ENCODE results near the gene NCAPD3. TPM values are rescaled to one million over a fixed set of nuclear protein-coding genes. Genes with fewer than 3 reads are reported as not detected.

The NCAPD3 gene
- total RNA-seq, 1 experiment from 2014 or later = 49.6 TPM

- no TSS peak for BruUV-seq (replicated peaks)
Observed at GRCh38 chr11:134150195-134150903, 73.4 kb downstream of the NCAPD3 start.

GRCh38 chr11:134149371-134149770, 74.4 kb downstream of the NCAPD3 start:
- Histone ChIP-seq H3K4me3 (no peak overlapping the region), H4K20me1 (ENCODE audit: insufficient read depth) (no peaks in the 10 kb centered on the region), H3K36me3 (ENCODE audit: low read depth) (no peaks in the 10 kb centered on the region; the same call in 1 of the 2 replicates), H3K27ac (no peak overlapping the region), H2AFZ (no peak overlapping the region), H3K9me2 (ENCODE audit: insufficient read depth) (no peaks in the 10 kb centered on the region), H3K27me3 (ENCODE audit: insufficient read depth, low read depth) (no peaks in the 10 kb centered on the region), H3K4me1 (replicated peaks; ENCODE audit: insufficient read depth) (no peaks in the 10 kb centered on the region), H3K79me2 (ENCODE audit: low read depth) (no peaks in the 10 kb centered on the region), H3K9me3 (ENCODE audit: insufficient read depth, low read depth) (no peaks in the 10 kb centered on the region), H3K4me2 (no peak overlapping the region), H3F3A (ENCODE audit: insufficient read depth, low read depth) (no peaks in the 10 kb centered on the region)
- DNase-seq = no peak
- ChIA-PET CTCF (no interaction called here), POLR2A (ENCODE audit: unreplicated experiment) (no interaction called here)
- TF ChIP-seq CTCF (conservative IDR thresholded peaks at IDR 0.05) (no peak), EZH2 (IDR thresholded peaks at IDR 0.05; ENCODE audit: low read depth) (no peak)
- intact Hi-C loops (cut with micrococcal nuclease; ENCODE audit: unreplicated experiment) = loop anchor here (5.0 kb wide), 1 partner anchor 222 kb away; no protein-coding TSS in a partner anchor
- no TSS peak for BruUV-seq (replicated peaks)

More at GRCh38 chr11:134150195-134150903, 73.4 kb downstream of the NCAPD3 start:
- H3K79me2 ChIP-seq (ENCODE audit: low read depth) = no peaks in the 10 kb centered on the region
- no peak for DNase-seq
- H3K27me3 ChIP-seq (ENCODE audit: insufficient read depth, low read depth) = no peaks in the 10 kb centered on the region
- POLR2A ChIA-PET (ENCODE audit: unreplicated experiment) = no interaction called here
- no peak overlapping the region for H3K4me2 ChIP-seq
- H2AFZ ChIP-seq = no peak overlapping the region
- CTCF ChIA-PET = no interaction called here
- no peaks in the 10 kb centered on the region for H4K20me1 ChIP-seq (ENCODE audit: insufficient read depth)
- no peak overlapping the region for H3K4me3 ChIP-seq
- no peaks in the 10 kb centered on the region for H3K4me1 ChIP-seq (replicated peaks; ENCODE audit: insufficient read depth)
- no peaks in the 10 kb centered on the region for H3F3A ChIP-seq (ENCODE audit: insufficient read depth, low read depth)
- no peaks in the 10 kb centered on the region for H3K9me3 ChIP-seq (ENCODE audit: insufficient read depth, low read depth)
- H3K27ac ChIP-seq = no peak overlapping the region
- no peaks in the 10 kb centered on the region; the same call in 1 of the 2 replicates for H3K36me3 ChIP-seq (ENCODE audit: low read depth)
- TF ChIP-seq CTCF (conservative IDR thresholded peaks at IDR 0.05) (no peak), EZH2 (IDR thresholded peaks at IDR 0.05; ENCODE audit: low read depth) (no peak)
- intact Hi-C loops (cut with micrococcal nuclease; ENCODE audit: unreplicated experiment) = no loop called here
- no peaks in the 10 kb centered on the region for H3K9me2 ChIP-seq (ENCODE audit: insufficient read depth)

GRCh38 chr11:134146598-134146997, 77.2 kb downstream of the NCAPD3 start:
- peaks cover 20% of the 10 kb centered on the region for H3K27me3 ChIP-seq (ENCODE audit: insufficient read depth, low read depth)
- DNase-seq = no peak
- POLR2A ChIA-PET (ENCODE audit: unreplicated experiment) = no interaction called here
- no peaks in the 10 kb centered on the region for H3K9me2 ChIP-seq (ENCODE audit: insufficient read depth)
- no peaks in the 10 kb centered on the region for H3K9me3 ChIP-seq (ENCODE audit: insufficient read depth, low read depth)
- BruUV-seq (replicated peaks) = TSS peak; percentile 16
- CTCF ChIA-PET = no interaction called here
- no peaks in the 10 kb centered on the region for H3F3A ChIP-seq (ENCODE audit: insufficient read depth, low read depth)
- TF ChIP-seq EZH2 (IDR thresholded peaks at IDR 0.05; ENCODE audit: low read depth) = no peak
- TF ChIP-seq CTCF (conservative IDR thresholded peaks at IDR 0.05) = no peak
- H4K20me1 ChIP-seq (ENCODE audit: insufficient read depth) = no peaks in the 10 kb centered on the region
- no peaks in the 10 kb centered on the region for H3K4me1 ChIP-seq (replicated peaks; ENCODE audit: insufficient read depth)
- H3K79me2 ChIP-seq (ENCODE audit: low read depth) = no peaks in the 10 kb centered on the region
- no peak overlapping the region for H2AFZ ChIP-seq
- no peak overlapping the region for H3K4me2 ChIP-seq
- H3K27ac ChIP-seq = no peak overlapping the region
- intact Hi-C loops (cut with micrococcal nuclease; ENCODE audit: unreplicated experiment) = loop anchor here (5.0 kb wide), 1 partner anchor 219 kb away; no protein-coding TSS in a partner anchor
- H3K36me3 ChIP-seq (ENCODE audit: low read depth) = no peaks in the 10 kb centered on the region; the same call in 1 of the 2 replicates
- H3K4me3 ChIP-seq = no peak overlapping the region
